GM15510 (cell line): ENCODE measurements around the gene EPOP.

Experiments used
- POLR2A ChIP-seq: IDR thresholded peaks from 3 replicates; pipeline ENCODE4 v1.6.1; 2011; ENCODE audit warnings: borderline replicate concordance; ENCODE audit not compliant: insufficient read length; ENCODE audit errors: extremely low read depth

The EPOP gene

DNA sequence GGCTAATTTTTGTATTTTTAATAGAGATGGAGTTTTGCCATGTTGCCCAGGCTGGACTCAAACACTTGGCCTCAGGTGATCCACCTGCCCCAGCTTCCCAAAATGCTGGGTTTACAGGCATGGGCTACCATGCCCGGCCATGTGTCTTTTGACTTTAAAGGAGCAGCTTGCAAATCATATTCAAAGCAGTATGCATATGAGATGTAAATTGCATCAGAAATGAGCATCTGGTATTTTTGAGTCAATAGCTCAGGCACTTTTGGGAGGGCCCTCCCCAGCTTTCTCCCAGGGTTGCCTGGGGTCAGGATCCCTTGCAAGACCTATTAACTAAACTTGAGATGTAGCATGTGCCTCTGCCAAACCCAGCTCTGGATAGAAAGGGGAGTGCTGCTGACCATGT is 21.5 kb downstream of the EPOP start:
- TF ChIP-seq POLR2A, result no peak

DNA sequence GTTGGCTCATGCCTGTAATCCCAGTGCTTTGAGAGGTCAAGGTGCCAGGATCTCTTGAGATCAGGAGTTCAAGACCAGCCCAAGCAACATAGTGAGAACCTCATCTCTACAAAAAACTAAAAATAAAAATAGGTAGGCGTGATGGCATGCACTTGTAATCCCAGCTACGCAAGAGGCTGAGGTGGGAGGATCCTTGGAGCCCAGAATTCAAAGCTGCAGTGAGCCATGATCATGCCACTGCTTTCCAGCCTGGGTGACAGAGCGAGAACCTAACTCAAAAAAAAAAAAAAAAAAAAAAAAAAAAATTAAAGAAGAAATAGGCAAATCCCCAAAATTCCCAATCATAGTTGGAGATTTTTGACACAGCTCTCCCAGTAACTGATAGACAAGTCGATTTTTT is 36.8 kb downstream of the EPOP start:
- no peak for TF ChIP-seq POLR2A

DNA sequence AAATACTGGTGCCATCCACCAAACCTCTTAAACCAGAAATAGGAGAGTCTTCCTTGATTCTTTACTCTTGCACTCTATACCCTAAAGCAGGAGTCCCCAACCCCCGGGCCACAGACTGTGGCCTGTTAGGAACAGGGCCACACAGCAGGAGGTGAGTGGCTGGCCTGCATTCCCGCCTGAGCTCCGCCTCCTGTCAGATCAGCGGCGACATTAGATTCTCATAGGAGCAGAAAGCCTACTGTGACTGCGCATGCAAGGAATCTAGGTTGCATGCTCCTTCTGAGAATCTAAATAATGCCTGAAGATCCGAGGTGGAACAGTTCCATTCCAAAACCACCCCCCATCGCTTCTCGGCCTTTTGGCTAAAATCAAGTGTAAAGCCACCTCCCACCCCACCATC is 38.7 kb downstream of the EPOP start:
- TF ChIP-seq POLR2A, result no peak

DNA sequence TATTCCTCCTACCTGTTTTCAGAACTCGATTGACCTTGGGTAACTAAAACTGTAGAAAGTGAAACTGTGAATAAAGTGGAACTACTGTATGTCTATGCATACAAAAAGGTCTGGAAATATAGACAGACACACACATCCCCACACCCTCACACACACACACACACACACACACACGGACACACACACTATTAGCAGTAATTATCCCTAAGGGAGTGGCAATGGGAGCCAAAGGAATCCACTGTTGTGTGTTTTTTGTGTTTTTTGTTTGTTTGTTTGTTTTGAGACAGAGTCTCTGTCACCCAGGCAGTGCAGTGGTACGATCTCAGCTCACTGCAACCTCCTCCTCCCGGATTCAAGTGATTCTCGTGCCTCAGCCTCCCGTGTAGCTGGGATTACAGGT is 42.4 kb downstream of the EPOP start:
- TF ChIP-seq POLR2A, result no peak

DNA sequence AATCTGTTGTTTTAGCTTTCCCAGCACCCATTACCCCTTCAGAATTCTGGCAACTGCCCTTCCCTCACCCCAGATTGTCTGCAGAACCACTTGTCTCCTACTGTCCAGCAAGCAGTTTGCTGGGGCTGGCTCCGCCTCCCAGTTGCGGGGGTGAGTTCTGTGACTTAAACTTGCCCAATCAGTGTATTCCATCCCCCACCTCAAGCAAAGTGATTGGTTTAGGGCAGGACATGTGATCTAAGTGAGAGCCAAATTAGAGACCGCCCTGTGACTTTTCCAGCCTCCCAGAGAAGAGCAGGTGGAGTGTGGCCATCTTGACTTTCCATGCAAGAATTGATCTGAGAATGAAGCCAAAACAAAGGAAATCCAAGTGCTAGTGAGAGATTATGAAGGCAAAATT is 46.3 kb downstream of the EPOP start:
- no peak for TF ChIP-seq POLR2A

DNA sequence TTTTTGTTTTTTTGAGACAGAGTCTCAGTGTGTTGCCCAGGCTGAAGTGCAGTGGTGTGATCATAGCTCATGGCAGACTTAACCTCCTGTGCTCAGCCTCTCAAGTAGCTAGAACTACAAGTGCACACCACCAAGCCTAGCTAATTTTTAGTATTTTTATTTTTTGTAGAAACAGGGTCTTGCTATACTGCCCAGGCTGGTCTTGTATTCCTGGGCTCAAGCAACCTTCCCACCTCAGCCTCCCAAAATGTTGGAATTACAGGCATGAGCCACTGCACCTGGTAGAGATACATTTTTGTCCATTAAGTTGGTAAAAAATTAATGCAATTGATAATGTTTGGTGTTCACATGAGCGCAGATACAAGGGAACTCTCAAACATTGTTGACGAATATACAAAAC is 46.8 kb downstream of the EPOP start:
- no peak for TF ChIP-seq POLR2A

DNA sequence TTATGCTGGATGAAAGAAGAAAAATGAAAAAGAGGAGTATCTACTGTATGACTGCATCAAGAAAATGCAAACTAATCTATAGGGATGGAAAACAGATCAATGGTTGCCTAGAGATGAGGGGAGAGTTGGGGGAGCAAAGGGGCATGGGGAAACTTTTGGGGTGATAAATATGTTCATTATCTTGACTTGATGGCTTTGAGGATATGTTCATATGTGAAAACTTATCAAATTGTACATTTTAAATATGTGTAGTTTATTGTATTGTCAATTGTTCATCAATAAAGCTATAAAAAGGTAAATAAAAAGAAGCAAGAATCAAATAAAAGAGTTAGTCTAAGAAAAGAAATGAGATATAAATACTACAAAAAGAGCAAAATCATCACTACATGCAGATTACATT is 49.3 kb downstream of the EPOP start:
- no peak for TF ChIP-seq POLR2A
